Measurements from ENCODE around the gene TSPAN9. TPM values are rescaled to one million over a fixed set of nuclear protein-coding genes. Genes with fewer than 3 reads are reported as not detected.

TSPAN9 gene
- polyA plus RNA-seq, 1 experiment: 67.0 TPM

- no peak for DNase-seq (ENCODE audit: low read depth)
- H3K36me3 ChIP-seq (ENCODE audit: control insufficient read depth, insufficient read depth, low read length): peaks cover 16% of the 10 kb centered on the region
- no peaks in the 10 kb centered on the region for H3K27me3 ChIP-seq (ENCODE audit: control insufficient read depth, insufficient read depth, low read length)
- no peak overlapping the region for H3K4me3 ChIP-seq (ENCODE audit: low read depth, low read length)
- ChIA-PET CTCF (interaction anchor here (1.0 to 1.7 kb wide), 2 partner anchors 10 to 18 kb away, joined by 4 to 5 read pairs; no protein-coding TSS in a partner anchor), POLR2A (no interaction called here)
- peak; percentile 43 for TF ChIP-seq CTCF (IDR thresholded peaks at IDR 0.05; ENCODE audit: insufficient read depth, low read depth, low read length)
Measured at GRCh38 chr12:3035815-3036702, 41.1 kb upstream of the TSPAN9 start.

GRCh38 chr12:3036901-3037600 lies 40.1 kb upstream of the TSPAN9 start:
- ChIA-PET POLR2A (interaction anchor here (0.6 kb wide), 1 partner anchor 64 kb away, joined by 3 read pairs; no protein-coding TSS in a partner anchor), CTCF (interaction anchor here (1.3 kb wide), 1 partner anchor 297 kb away, joined by 5 read pairs; no protein-coding TSS in a partner anchor)
- Histone ChIP-seq H3K27me3 (ENCODE audit: control insufficient read depth, insufficient read depth, low read length) (no peaks in the 10 kb centered on the region), H3K4me3 (ENCODE audit: low read depth, low read length) (no peak overlapping the region), H3K36me3 (ENCODE audit: control insufficient read depth, insufficient read depth, low read length) (peaks cover 12% of the 10 kb centered on the region)
- DNase-seq (ENCODE audit: low read depth): no peak
- TF ChIP-seq CTCF (IDR thresholded peaks at IDR 0.05; ENCODE audit: insufficient read depth, low read depth, low read length): no peak

GRCh38 chr12:3038166-3038565 lies 39.0 kb upstream of the TSPAN9 start:
- H3K36me3 ChIP-seq (ENCODE audit: control insufficient read depth, insufficient read depth, low read length): peaks cover 14% of the 10 kb centered on the region
- H3K4me3 ChIP-seq (ENCODE audit: low read depth, low read length): no peak overlapping the region
- DNase-seq (ENCODE audit: low read depth): no peak
- ChIA-PET POLR2A (no interaction called here), CTCF (interaction anchor here (1.8 kb wide), 1 partner anchor 184 kb away, joined by 4 read pairs; no protein-coding TSS in a partner anchor)
- TF ChIP-seq CTCF (IDR thresholded peaks at IDR 0.05; ENCODE audit: insufficient read depth, low read depth, low read length): no peak
- H3K27me3 ChIP-seq (ENCODE audit: control insufficient read depth, insufficient read depth, low read length): no peaks in the 10 kb centered on the region

- Histone ChIP-seq H3K4me3 (ENCODE audit: low read depth, low read length) (no peak overlapping the region), H3K36me3 (ENCODE audit: control insufficient read depth, insufficient read depth, low read length) (peaks cover 14% of the 10 kb centered on the region), H3K27me3 (ENCODE audit: control insufficient read depth, insufficient read depth, low read length) (no peaks in the 10 kb centered on the region)
- DNase-seq (ENCODE audit: low read depth): no peak
- POLR2A ChIA-PET: no interaction called here
- CTCF ChIA-PET: interaction anchor here (0.6 to 1.8 kb wide), 2 partner anchors 185 to 199 kb away, joined by 3 to 4 read pairs; no protein-coding TSS in a partner anchor
- TF ChIP-seq CTCF (IDR thresholded peaks at IDR 0.05; ENCODE audit: insufficient read depth, low read depth, low read length): no peak
Measured at GRCh38 chr12:3038926-3039510, 38.2 kb upstream of the TSPAN9 start.
